Naive thymus-derived CD8-positive, alpha-beta T cell (primary cell): ENCODE data around the gene ALS2CL. TPM values are rescaled to one million over a fixed set of nuclear protein-coding genes. Genes with fewer than 3 reads are reported as not detected.
A peak's percentile ranks its signal among the peaks of the same experiment; 100 is the strongest.

Experiments
- ATAC-seq, 2 donors: fragments of 150-1000 bp; cut with Tn5 transposase in 1 of 2; sonication (Bioruptor Pico), chemical (Tn5 transposase) in 1 of 2; 1 replicate in 1 of 2; 2 replicates in 1 of 2; pipeline ENCODE4 v1.10.0; 2021; ENCODE audit warnings: mild to moderate bottlenecking in 2 of 2, moderate library complexity in 2 of 2
- POLR2A ChIA-PET: fragments of 350-600 bp; sonication (Branson Sonifier 250); formaldehyde crosslinking; loops from one replicate; lab custom pipeline; 2021; ENCODE audit warnings: antibody characterized with exemption; lab: Charles Lee
- DNase-seq, 10 donors: peaks; one replicate each; pipeline versions ENCODE4 v3.0.0 to v3.0.0-alpha.2; 2020 to 2022
- H3K27ac Mint-ChIP-seq, 10 donors: one replicate each; pipeline ENCODE4 v1.8.0; 2020 to 2022; ENCODE audit warnings: mild to moderate bottlenecking in 10 of 10, mixed read lengths in 10 of 10, moderate library complexity in 4 of 10, inconsistent platforms in 1 of 10
- H3K27me3 Mint-ChIP-seq, 5 donors: one replicate each; pipeline ENCODE4 v1.8.0; 2021 to 2022; ENCODE audit warnings: mixed read lengths in 5 of 5
- H3K36me3 Mint-ChIP-seq, 3 donors: one replicate each; pipeline ENCODE4 v1.8.0; 2020 to 2022; ENCODE audit warnings: mixed read lengths in 3 of 3, mild to moderate bottlenecking in 2 of 3, inconsistent platforms in 1 of 3
- H3K4me1 Mint-ChIP-seq, 4 donors: one replicate each; pipeline ENCODE4 v1.8.0; 2021 to 2022; ENCODE audit warnings: mixed read lengths in 4 of 4
- H3K4me3 Mint-ChIP-seq, 10 donors: one replicate each; pipeline ENCODE4 v1.8.0; 2020 to 2022; ENCODE audit warnings: mild to moderate bottlenecking in 10 of 10, mixed read lengths in 10 of 10, moderate library complexity in 6 of 10, inconsistent platforms in 1 of 10
- H3K9me3 Mint-ChIP-seq, 9 donors: one replicate each; pipeline ENCODE4 v1.8.0; 2020 to 2022; ENCODE audit warnings: mixed read lengths in 9 of 9, mild to moderate bottlenecking in 3 of 9, inconsistent platforms in 1 of 9, moderate library complexity in 1 of 9
- polyA plus RNA-seq, 3 donors: library from polyadenylated mRNA; unstranded; fragments of 300-500 nt; fragmentation: Illumina TruSeq; gene quantifications; one replicate each; pipeline ENCODE4 v1.2.3, GENCODE V29; 2021
- total RNA-seq, 8 experiments: library from RNA in 2 of 8; stranded (reverse) in 2 of 8; gene quantifications; one replicate each; pipeline ENCODE4 v1.2.3 and lab custom pipeline; 2021 to 2026

ALS2CL gene
- total and polyA plus RNA-seq, 5 experiments from 2014 or later, result 0.48 to 10.2 (median 1.2) TPM

GRCh38 chr3:46646700-46647099 lies 46.8 kb downstream of the ALS2CL start:
- POLR2A ChIA-PET, result no interaction called here
- H3K9me3 Mint-ChIP-seq, result peaks cover 0 to 5% (median under 1%) of the 10 kb centered on the region in 9 donors
- DNase-seq (no peak), ATAC-seq (no peak)
- peaks cover 0 to 3% (median 0%) of the 10 kb centered on the region in 3 donors for H3K36me3 Mint-ChIP-seq
- H3K27me3 Mint-ChIP-seq, result peaks cover 7 to 25% (median 13%) of the 10 kb centered on the region in 5 donors
- no peak overlapping the region for H3K4me3 Mint-ChIP-seq
- no peaks in the 10 kb centered on the region for H3K4me1 Mint-ChIP-seq
- no peak overlapping the region for H3K27ac Mint-ChIP-seq

GRCh38 chr3:46643701-46644100 lies 49.8 kb downstream of the ALS2CL start:
- POLR2A ChIA-PET, result no interaction called here

GRCh38 chr3:46642971-46643370 lies 50.5 kb downstream of the ALS2CL start:
- peaks cover 0 to 14% (median 6%) of the 10 kb centered on the region in 3 donors for H3K36me3 Mint-ChIP-seq
- ATAC-seq, result no peak
- POLR2A ChIA-PET, result no interaction called here
- peaks cover 0 to 26% (median 13%) of the 10 kb centered on the region in 9 donors for H3K9me3 Mint-ChIP-seq
- no peak overlapping the region for H3K27ac Mint-ChIP-seq
- no peak overlapping the region for H3K4me3 Mint-ChIP-seq
- no peak for DNase-seq
- H3K27me3 Mint-ChIP-seq, result peaks cover 7 to 19% (median 12%) of the 10 kb centered on the region in 5 donors
- no peaks in the 10 kb centered on the region for H3K4me1 Mint-ChIP-seq

More at GRCh38 chr3:46643701-46644100, 49.8 kb downstream of the ALS2CL start:
- H3K36me3 Mint-ChIP-seq, result peaks cover 0 to 14% (median 6%) of the 10 kb centered on the region in 3 donors
- ATAC-seq (no peak), DNase-seq (no peak)
- peaks cover 7 to 19% (median 13%) of the 10 kb centered on the region in 5 donors for H3K27me3 Mint-ChIP-seq
- peaks cover 0 to 26% (median 13%) of the 10 kb centered on the region in 9 donors for H3K9me3 Mint-ChIP-seq
- no peak overlapping the region for H3K27ac Mint-ChIP-seq
- no peak overlapping the region for H3K4me3 Mint-ChIP-seq
- H3K4me1 Mint-ChIP-seq, result no peaks in the 10 kb centered on the region

GRCh38 chr3:46640927-46641326 lies 52.6 kb downstream of the ALS2CL start:
- no peak for DNase-seq
- H3K4me3 Mint-ChIP-seq, result no peak overlapping the region
- no peak for ATAC-seq
- H3K27ac Mint-ChIP-seq, result no peak overlapping the region
- peaks cover 6 to 15% (median 10%) of the 10 kb centered on the region in 5 donors for H3K27me3 Mint-ChIP-seq
- peaks cover 0 to 14% (median 6%) of the 10 kb centered on the region in 3 donors for H3K36me3 Mint-ChIP-seq
- POLR2A ChIA-PET, result no interaction called here
- peaks cover 0 to 26% (median 13%) of the 10 kb centered on the region in 9 donors for H3K9me3 Mint-ChIP-seq
- no peaks in the 10 kb centered on the region for H3K4me1 Mint-ChIP-seq

DNA sequence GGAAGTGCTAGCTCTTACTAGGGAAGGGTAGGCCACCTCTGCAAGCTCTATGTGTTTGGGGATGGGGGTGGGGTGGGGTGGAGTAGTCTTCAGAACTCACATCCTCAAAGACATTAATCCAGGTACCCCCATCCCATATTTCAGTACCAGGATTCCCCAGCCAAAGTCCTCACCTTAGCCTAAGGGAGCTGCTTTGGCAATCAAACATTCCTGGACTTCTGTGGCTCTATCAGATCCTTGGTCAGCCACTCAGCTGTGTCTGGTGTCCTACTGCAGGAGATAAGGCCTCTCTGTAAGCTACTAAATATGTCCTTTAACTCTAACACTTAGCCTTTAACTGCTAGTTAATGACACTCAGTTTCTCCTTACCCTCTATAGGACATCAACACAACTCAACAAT lies 54.3 kb downstream of the ALS2CL start:
- Mint-ChIP-seq H3K4me3 (no peak overlapping the region), H3K9me3 (peaks cover 0 to 26% (median 13%) of the 10 kb centered on the region in 9 donors), H3K36me3 (peaks cover 0 to 14% (median 6%) of the 10 kb centered on the region in 3 donors), H3K27me3 (peaks cover 6 to 17% (median 8%) of the 10 kb centered on the region in 5 donors), H3K4me1 (peaks cover 0 to 4% (median 0%) of the 10 kb centered on the region in 4 donors), H3K27ac (no peak overlapping the region)
- ATAC-seq (no peak), DNase-seq (no peak)
- POLR2A ChIA-PET, result no interaction called here

DNA sequence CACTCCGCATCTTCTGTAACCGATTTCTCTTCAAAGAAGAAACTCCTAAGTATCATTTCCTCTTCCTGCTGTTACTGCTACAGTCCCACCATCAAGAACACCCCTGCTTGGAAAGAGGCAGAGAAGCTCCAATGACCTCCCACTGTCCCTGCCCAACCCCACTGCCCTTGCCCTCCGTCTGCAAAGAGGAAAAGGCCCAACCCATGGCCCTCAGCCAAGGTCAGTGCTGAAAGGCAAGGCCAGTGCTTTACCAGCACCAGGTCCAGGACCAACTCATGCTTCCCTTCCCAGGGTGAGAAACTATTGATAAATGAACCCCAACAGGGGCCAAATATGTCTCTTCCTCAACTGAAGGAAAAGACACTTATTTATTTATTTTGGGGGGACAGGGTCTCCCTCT lies 58.6 kb downstream of the ALS2CL start:
- H3K27ac Mint-ChIP-seq, result peak overlapping the region in 1 of 10 donors; percentile 25

GRCh38 chr3:46632792-46633191 lies 60.7 kb downstream of the ALS2CL start:
- DNase-seq (no peak), ATAC-seq (no peak)
- Mint-ChIP-seq H3K27me3 (peaks cover 0 to 8% (median 3%) of the 10 kb centered on the region in 5 donors), H3K4me3 (no peak overlapping the region), H3K9me3 (no peaks in the 10 kb centered on the region), H3K27ac (peak overlapping the region in 1 of 10 donors; percentile 38), H3K36me3 (no peaks in the 10 kb centered on the region), H3K4me1 (peaks cover 11 to 21% (median 15%) of the 10 kb centered on the region in 4 donors)
- POLR2A ChIA-PET, result no interaction called here

More for the DNA sequence above, 58.6 kb downstream of the ALS2CL start:
- Mint-ChIP-seq H3K9me3 (peaks cover 0 to 5% (median 0%) of the 10 kb centered on the region in 9 donors), H3K36me3 (no peaks in the 10 kb centered on the region), H3K4me3 (no peak overlapping the region), H3K27me3 (peaks cover 0 to 8% (median 3%) of the 10 kb centered on the region in 5 donors), H3K4me1 (peaks cover 4 to 9% (median 5%) of the 10 kb centered on the region in 4 donors)
- POLR2A ChIA-PET, result no interaction called here
- ATAC-seq (no peak), DNase-seq (no peak)

DNA sequence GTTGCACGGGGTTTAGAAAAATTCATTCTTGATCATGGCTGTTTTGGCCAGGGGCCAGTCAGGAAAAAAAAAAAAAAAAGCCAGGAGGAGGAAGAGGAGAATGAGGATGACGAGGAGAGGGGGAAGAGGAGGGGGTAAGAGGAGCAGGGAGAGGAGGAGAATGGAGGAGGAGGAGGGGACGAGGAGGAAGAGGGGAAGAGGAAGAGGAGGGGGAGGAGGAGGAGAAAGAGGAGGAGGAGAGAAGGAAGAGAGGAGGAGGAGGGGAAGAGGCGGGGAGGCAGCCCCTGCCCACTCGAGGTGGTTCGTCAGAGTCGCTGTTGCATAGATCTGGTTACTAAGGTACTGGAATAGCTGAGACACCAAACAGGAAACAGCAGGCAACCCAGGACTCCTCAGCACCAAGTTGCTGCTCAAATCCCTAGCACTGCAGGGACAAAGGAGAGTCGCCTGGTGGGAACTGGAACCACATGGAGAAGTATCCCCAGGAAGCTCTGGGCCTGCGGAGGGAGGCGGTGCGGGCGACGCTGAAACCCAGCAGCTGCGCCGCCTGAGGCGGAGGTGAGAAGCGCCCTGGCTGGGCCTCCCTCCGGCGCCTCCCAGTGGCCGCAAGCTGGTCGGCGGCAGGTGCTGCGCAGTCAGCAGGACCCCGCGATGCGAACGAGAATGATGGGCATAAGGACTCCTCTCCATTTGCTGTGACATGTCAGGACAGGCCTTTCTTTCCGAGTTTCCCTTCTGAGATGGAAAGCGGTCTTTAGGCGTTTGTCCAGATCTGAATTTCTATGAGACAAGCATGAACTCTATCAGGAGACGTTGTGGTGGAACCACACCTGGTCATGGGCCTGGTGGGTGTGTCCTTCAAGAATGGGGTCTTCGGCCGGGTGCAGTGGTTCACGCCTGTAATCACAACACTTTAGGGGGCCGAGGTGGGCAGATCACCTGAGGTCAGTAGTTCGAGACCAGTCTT lies 63.6 kb downstream of the ALS2CL start:
- H3K4me1 Mint-ChIP-seq, result peaks cover 14 to 20% (median 15%) of the 10 kb centered on the region in 4 donors
- peaks cover 0 to 9% (median 0%) of the 10 kb centered on the region in 5 donors for H3K27me3 Mint-ChIP-seq
- peak; percentile 96 to 100 for ATAC-seq
- POLR2A ChIA-PET, result interaction anchor here (0.6 to 2.1 kb wide), 4 partner anchors 63 to 1514 kb away, joined by 3 to 8 read pairs (median 4); partner anchors contain the start of genes ALS2CL, KIF9 and KLHL18
- H3K4me3 Mint-ChIP-seq, result peak overlapping the region; percentile 61 to 80 (median 73)
- peak; percentile 59 to 84 (median 73) for DNase-seq
- peak overlapping the region; percentile 46 to 99 (median 90) for H3K27ac Mint-ChIP-seq
- H3K9me3 Mint-ChIP-seq, result no peaks in the 10 kb centered on the region
- no peaks in the 10 kb centered on the region for H3K36me3 Mint-ChIP-seq

- peaks cover 0 to 9% (median 2%) of the 10 kb centered on the region in 5 donors for H3K27me3 Mint-ChIP-seq
- DNase-seq (no peak), ATAC-seq (no peak)
- POLR2A ChIA-PET, result interaction anchor here (0.7 kb wide), 1 partner anchor 1513 kb away, joined by 5 read pairs; no protein-coding TSS in a partner anchor
- peak overlapping the region; percentile 35 to 76 (median 68) for H3K4me3 Mint-ChIP-seq
- H3K36me3 Mint-ChIP-seq, result no peaks in the 10 kb centered on the region
- H3K4me1 Mint-ChIP-seq, result peaks cover 14 to 17% (median 15%) of the 10 kb centered on the region in 4 donors
- peak overlapping the region in 9 of 10 donors; percentile 46 to 99 (median 91) for H3K27ac Mint-ChIP-seq
- no peaks in the 10 kb centered on the region for H3K9me3 Mint-ChIP-seq
These were observed 64.5 kb downstream of the ALS2CL start for GRCh38 chr3:46628901-46629369.

DNA sequence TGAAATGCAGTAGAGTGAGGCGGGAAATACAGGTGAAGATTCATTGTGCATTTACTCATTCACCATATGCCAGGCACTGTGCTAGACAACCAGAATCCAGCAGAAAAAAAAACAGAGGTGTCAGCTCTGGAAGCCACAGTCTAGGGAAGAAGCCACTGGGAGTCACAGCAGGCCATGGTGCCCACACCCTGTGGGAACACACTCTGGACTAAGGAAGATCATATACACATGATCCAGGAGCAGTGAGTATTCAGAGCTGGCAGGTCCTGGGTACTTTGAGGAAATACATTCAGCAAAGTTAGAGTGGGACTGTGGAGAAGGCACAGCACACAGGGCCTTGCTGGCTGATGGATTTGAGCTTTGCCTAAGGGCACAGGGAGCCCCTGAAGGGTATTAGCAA lies 66.4 kb downstream of the ALS2CL start:
- H3K27ac Mint-ChIP-seq, result peak overlapping the region in 3 of 10 donors; percentile 22 to 81 (median 64)
- H3K27me3 Mint-ChIP-seq, result peaks cover 0 to 13% (median 6%) of the 10 kb centered on the region in 5 donors
- POLR2A ChIA-PET, result no interaction called here
- H3K9me3 Mint-ChIP-seq, result no peaks in the 10 kb centered on the region
- no peak for DNase-seq
- H3K4me3 Mint-ChIP-seq, result peak overlapping the region in 1 of 10 donors; percentile 0
- no peaks in the 10 kb centered on the region for H3K36me3 Mint-ChIP-seq
- peaks cover 14 to 17% (median 15%) of the 10 kb centered on the region in 4 donors for H3K4me1 Mint-ChIP-seq
- ATAC-seq, result no peak

- POLR2A ChIA-PET, result interaction anchor here (0.6 kb wide), 1 partner anchor 80 kb away, joined by 6 read pairs; no protein-coding TSS in a partner anchor
- Mint-ChIP-seq H3K4me3 (no peak overlapping the region), H3K4me1 (peaks cover 14 to 18% (median 15%) of the 10 kb centered on the region in 4 donors), H3K27me3 (peaks cover 0 to 13% (median 6%) of the 10 kb centered on the region in 5 donors), H3K9me3 (no peaks in the 10 kb centered on the region), H3K27ac (no peak overlapping the region), H3K36me3 (no peaks in the 10 kb centered on the region)
- no peak for DNase-seq
- no peak for ATAC-seq
These were observed 67.4 kb downstream of the ALS2CL start for GRCh38 chr3:46626039-46626438.

GRCh38 chr3:46624975-46625490 lies 68.4 kb downstream of the ALS2CL start:
- POLR2A ChIA-PET, result no interaction called here
- no peak overlapping the region for H3K4me3 Mint-ChIP-seq
- ATAC-seq, result no peak

More at GRCh38 chr3:46624975-46625490, 68.4 kb downstream of the ALS2CL start:
- DNase-seq, result no peak
- Mint-ChIP-seq H3K4me1 (peaks cover 11 to 14% (median 11%) of the 10 kb centered on the region in 4 donors), H3K27ac (no peak overlapping the region), H3K9me3 (no peaks in the 10 kb centered on the region), H3K27me3 (peaks cover 1 to 19% (median 12%) of the 10 kb centered on the region in 5 donors), H3K36me3 (no peaks in the 10 kb centered on the region)
